T47D (cell line): Measurements from ENCODE around the gene MED23.
"Not testable (repeated sequence)": the region's sequence is repeated elsewhere in the genome, so short reads cannot be mapped to it uniquely, and the experiment has no call there.

Source experiments
- DNase-seq, 2 experiments: peaks; one replicate each; pipeline versions ENCODE4 v3.0.0 to v3.0.0-alpha.2; 2011 to 2012; ENCODE audit warnings: low read depth in 1 of 2, low spot score in 1 of 2
- JUND ChIP-seq: IDR thresholded peaks from 2 replicates; pipeline ENCODE4 v1.6.1; 2012; ENCODE audit warnings: low read depth
- in situ Hi-C: cut with HindIII; loops from 2 replicates; pipeline ENCODE4 v1.10.0; 2016; ENCODE audit warnings: low sequenced_read_pairs, low pct_unique_long_range_greater_than_20kb

Gene MED23

GRCh38 chr6:131551902-131552301 lies 76.1 kb downstream of the MED23 start:
- no peak for DNase-seq
- TF ChIP-seq JUND, result no peak
- in situ Hi-C loops, result no loop called here

GRCh38 chr6:131549811-131550210 lies 78.2 kb downstream of the MED23 start:
- in situ Hi-C loops, result no loop called here
- DNase-seq, result no peak
- TF ChIP-seq JUND, result no peak

- no peak for TF ChIP-seq JUND
- in situ Hi-C loops, result no loop called here
Measured at GRCh38 chr6:131548441-131548840, 79.6 kb downstream of the MED23 start.

GRCh38 chr6:131547488-131547887 lies 80.6 kb downstream of the MED23 start:
- TF ChIP-seq JUND, result no peak
- in situ Hi-C loops, result no loop called here
- no peak for DNase-seq

More at GRCh38 chr6:131548441-131548840, 79.6 kb downstream of the MED23 start:
- DNase-seq, result no peak

GRCh38 chr6:131545317-131545716 lies 82.7 kb downstream of the MED23 start:
- no peak for TF ChIP-seq JUND
- in situ Hi-C loops, result no loop called here
- DNase-seq, result no peak

GRCh38 chr6:131538615-131539014 lies 89.4 kb downstream of the MED23 start:
- in situ Hi-C loops, DNase-seq: not testable (repeated sequence)

- in situ Hi-C loops, result no loop called here
- no peak for DNase-seq
- TF ChIP-seq JUND, result no peak
Measured at GRCh38 chr6:131532580-131533039, 95.4 kb downstream of the MED23 start.

- DNase-seq, in situ Hi-C loops: not testable (repeated sequence)
Measured at GRCh38 chr6:131531681-131532080, 96.4 kb downstream of the MED23 start.

- in situ Hi-C loops, DNase-seq: not testable (repeated sequence)
Measured at GRCh38 chr6:131530936-131531335, 97.1 kb downstream of the MED23 start.

GRCh38 chr6:131524695-131525336 lies 103.2 kb downstream of the MED23 start:
- TF ChIP-seq JUND, result no peak
- in situ Hi-C loops, result no loop called here
- no peak for DNase-seq

GRCh38 chr6:131523988-131524673 lies 103.9 kb downstream of the MED23 start:
- in situ Hi-C loops, result no loop called here
- no peak for TF ChIP-seq JUND
- no peak for DNase-seq
